HG02970 (cell line): ENCODE data around the gene CHAD.

Experiments
- ATAC-seq: cut with Tn5 transposase; IDR thresholded peaks from one replicate; pipeline ENCODE4 v1.9.1; 2021; ENCODE audit warnings: mild to moderate bottlenecking, moderate library complexity, moderate number of reproducible peaks; ENCODE audit not compliant: unreplicated experiment, low FRiP score

CHAD gene

DNA sequence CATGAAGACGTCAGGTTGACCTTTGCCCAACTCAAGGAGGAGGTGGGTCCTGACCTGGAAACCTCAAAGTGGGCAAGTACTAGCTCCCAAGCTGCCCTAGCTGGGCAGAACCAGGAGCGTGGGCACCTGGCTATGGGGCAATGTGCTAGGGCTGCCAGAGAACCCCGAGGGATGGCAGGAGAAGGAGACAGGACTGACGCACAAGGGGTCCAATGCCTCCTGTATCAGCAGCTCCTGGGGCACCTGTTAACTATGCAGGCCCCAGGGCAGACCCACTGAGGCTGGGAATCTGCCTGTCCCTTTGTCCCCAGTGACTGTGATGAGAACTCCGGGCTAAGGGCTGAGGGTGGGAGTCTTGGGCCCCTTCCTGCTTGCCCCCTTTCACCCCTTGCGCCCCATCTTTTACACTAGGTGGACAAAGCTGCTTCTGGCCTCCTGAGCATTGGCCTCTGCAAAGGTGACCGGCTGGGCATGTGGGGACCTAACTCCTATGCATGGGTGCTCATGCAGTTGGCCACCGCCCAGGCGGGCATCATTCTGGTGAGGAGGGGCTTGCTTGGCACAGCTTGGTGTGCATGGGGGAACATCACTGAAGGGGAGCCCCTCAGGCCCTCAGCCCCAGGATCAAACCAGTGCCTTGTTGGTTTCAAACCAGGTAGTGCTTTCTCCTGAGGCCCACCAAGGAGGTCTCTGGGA, 7.7 kb downstream of the CHAD start:
- ATAC-seq: no peak

DNA sequence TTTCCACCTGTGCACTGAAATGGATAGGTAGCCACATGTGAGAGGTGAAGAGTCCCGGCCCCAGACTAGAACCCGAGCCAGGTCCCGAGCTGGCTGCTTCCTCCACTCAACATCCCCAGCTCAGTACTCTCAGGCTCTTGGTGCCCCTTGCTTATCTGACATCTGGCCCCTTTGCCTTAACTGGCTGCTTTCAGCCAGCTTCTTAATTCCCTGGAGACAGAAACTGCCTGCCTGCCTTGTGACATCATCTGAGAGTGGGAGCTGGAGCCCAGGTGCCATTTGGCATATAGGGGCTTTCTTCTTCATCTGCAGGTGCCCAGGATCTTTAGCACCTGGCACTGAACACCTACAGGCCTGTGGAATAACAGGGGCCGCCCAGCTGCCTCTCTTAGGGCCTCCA, 8.9 kb downstream of the CHAD start:
- ATAC-seq: no peak

- ATAC-seq: no peak
Measured at GRCh38 chr17:50458701-50459676, 9.7 kb downstream of the CHAD start.

- ATAC-seq: no peak
Measured at GRCh38 chr17:50458270-50458669, 10.4 kb downstream of the CHAD start.

- no peak for ATAC-seq
Measured at GRCh38 chr17:50457621-50458020, 11.1 kb downstream of the CHAD start.

DNA sequence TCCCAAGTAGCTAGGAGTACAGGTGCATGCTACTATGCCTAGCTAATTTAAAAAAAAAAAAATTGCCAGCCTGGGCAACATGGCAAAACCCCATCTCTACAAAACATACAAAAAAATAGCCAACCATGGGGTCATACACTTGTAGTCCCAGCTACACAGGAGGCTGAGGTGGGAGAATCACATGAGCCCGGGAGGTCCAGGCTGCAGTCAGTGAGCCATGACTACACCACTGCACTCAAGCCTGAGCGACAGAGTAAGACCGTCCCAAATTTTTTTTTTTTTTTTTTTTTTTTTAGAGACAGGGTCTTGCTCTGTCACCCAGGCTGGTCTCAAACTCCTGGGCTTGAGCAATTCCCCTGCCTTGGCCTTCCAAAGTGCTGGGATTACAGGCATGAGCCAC, 14.8 kb downstream of the CHAD start:
- no peak for ATAC-seq

DNA sequence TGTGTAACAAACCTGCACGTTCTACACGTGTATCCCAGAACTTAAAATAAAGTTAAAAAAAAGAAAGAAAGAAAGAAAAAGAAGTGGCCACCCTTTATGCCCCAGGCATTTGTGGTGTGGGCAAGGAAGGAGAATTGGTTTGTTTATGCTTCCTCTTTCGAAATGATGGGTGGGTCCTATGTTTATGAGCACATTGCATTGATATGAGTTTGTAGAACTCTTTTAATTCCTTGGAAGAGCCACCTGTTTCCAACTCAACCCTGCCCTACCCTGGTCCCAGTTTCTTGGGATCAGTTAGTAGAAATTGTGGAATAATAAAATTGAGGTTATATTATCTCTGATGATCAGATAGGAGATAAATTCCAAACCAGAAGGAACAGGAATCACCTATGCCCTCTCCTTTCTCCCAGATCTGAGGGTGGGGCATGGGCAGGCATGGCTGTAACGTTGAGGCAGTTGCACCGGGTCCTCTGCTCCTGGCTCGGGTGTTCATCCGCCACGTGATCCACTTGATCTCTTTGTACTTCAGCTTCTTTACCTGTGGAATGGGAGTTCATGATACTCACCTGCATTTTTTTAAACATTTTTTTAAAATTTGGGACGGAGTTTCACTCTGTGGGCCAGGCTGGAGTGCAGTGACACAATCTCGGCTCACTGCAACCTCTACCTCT, 15.9 kb downstream of the CHAD start:
- no peak for ATAC-seq

DNA sequence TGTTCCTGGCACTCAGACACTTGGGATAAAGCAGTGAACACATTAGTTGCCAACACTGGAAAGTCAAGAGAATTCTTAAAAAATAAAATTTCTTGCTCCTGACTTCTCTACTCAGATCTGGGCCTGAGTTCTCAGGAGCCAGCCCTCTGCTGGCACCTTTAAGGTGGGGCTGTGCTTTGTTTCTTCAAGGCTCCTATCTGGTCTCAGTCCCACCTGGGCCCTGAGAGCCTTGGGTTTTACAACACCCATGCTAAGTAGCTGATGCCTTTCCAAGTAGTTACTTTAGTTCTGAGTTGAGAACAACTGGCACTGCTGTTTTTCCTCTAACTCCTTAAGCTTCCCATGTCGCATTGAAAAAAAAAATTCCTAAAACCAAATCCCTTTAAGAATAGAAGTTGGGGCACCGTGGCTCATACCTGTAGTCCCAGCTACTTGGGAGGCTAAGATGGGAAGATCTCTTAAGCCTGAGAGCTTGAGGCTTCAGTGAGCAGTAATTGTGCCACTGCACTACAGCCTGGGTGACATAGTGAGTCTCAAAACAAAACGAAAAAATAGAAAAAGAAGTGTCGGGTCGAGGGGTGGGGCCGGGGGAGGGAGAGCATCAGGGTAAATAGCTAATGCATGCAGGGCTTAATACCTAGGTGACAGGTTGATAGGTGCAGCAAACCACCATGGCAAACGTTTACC, 16.6 kb downstream of the CHAD start:
- ATAC-seq: no peak

- no peak for ATAC-seq
Measured at GRCh38 chr17:50448643-50449042, 20.0 kb downstream of the CHAD start.

DNA sequence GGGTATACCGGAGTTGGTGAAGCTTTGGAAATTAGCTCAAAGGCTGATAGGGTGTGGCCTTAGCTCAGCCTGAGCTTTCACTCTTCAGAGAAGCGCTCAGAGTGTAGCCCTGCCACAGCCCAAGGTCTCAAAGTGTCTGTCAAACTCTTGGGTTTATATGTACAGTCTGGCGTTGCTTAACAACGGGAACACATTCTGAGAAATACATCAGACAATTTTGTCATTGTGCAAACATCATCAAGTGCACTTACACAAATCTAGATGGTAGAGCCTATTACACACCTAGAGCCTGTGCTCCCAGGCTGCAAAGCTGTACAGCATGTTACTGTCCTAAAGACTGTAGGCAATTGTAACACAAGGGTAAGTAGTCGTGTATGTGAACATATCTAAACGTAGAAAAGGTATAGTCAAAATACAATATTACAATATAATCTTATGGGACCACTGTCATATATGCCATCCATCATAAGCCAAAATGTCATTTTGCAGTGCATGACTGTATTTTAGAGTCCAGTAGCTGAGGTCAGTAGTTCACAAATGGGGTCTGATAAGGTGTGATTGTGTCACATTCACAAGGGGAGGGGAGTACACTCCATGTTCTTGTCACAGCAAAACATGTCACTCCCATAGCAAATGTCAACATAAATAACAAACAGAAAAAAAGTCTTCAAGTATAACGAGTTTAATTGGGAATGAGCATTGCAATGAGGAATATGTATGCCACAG, 20.6 kb downstream of the CHAD start:
- ATAC-seq: no peak

GRCh38 chr17:50445730-50446325, 22.9 kb downstream of the CHAD start:
- ATAC-seq: no peak

- no peak for ATAC-seq
Measured at GRCh38 chr17:50444841-50445715, 23.6 kb downstream of the CHAD start.

GRCh38 chr17:50443505-50443974, 25.1 kb downstream of the CHAD start:
- ATAC-seq: no peak

DNA sequence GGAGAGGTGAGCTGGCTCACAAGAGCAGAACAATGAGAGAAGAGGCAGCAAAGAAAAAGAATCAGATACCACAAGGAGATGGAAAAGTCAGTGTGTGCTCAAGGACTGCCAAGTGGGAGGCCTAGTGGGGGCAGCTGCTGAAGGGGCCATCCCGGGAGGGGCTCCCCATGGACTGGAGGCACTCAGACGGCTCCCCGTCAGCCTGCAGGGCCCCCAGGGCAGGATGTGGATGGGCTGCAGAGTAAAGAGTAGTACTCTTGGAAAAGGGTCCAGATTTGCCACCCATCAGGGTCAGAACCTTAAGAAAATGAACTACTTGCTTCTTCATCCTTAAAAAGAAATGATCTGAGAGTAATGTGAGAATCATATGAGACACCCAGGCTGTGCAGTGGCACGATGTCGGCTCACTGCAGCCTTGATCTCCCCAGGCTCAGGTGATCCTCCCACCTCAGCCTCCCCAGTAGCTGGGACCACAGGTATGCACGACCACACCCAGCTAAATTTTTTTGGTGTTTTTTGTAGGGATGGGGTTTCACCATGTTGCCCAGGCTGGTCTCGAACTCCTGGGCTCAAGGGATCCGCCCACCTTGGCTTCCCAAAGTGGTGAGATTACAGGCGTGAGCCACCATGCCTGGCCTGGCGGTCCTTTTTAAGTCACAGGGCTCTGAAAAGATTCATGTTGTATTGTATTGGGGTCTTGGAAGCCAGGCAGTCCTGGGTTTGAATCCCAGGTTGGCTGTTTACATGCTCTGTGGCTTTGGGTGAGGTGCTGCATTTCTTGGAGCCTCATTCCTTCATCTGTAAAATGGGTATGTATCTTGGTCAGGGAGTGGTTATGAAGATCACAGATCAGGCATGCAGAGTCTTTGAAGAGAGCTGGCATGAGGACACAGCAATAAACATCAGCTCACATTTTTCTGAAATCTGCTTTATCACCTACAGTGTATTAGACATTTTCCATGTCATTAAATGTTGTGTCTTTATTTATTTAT, 27.5 kb downstream of the CHAD start:
- ATAC-seq: no peak

GRCh38 chr17:50440172-50440837, 28.4 kb downstream of the CHAD start:
- ATAC-seq: no peak

- ATAC-seq: no peak
Measured at GRCh38 chr17:50439008-50439407, 29.7 kb downstream of the CHAD start.

- no peak for ATAC-seq
Measured at GRCh38 chr17:50437409-50437808, 31.3 kb downstream of the CHAD start.
